Neuronal stem cell (in vitro differentiated cells): ENCODE measurements around the gene NOL6.
A peak's percentile ranks its signal among the peaks of the same experiment; 100 is the strongest.

Experiments
- DNase-seq: peaks from one replicate; pipeline ENCODE4 v3.0.0-alpha.2; 2013; ENCODE audit warnings: low spot score
- H2AFZ ChIP-seq: one replicate; pipeline ENCODE4 v1.6.1; 2013; ENCODE audit warnings: mild to moderate bottlenecking, low read length, inconsistent platforms
- H2AK5ac ChIP-seq: 2 replicates; pipeline ENCODE4 v1.6.1; 2013; ENCODE audit warnings: low read depth, mild to moderate bottlenecking, inconsistent platforms, low read length, moderate library complexity, mixed read lengths
- H2BK120ac ChIP-seq: 2 replicates; pipeline ENCODE4 v1.6.1; 2013; ENCODE audit warnings: low read depth, mild to moderate bottlenecking, inconsistent platforms, low read length, moderate library complexity, mixed read lengths
- H2BK12ac ChIP-seq: one replicate; pipeline ENCODE4 v1.6.1; 2013; ENCODE audit warnings: low read length, inconsistent platforms
- H2BK15ac ChIP-seq: 2 replicates; pipeline ENCODE4 v1.6.1; 2013; ENCODE audit warnings: mild to moderate bottlenecking, low read length, inconsistent platforms, mixed read lengths
- H2BK5ac ChIP-seq: one replicate; pipeline ENCODE4 v1.6.1; 2013; ENCODE audit warnings: inconsistent platforms, mild to moderate bottlenecking, low read length, moderate library complexity
- H3K14ac ChIP-seq: one replicate; pipeline ENCODE4 v1.6.1; 2013; ENCODE audit warnings: low read length, inconsistent platforms
- H3K18ac ChIP-seq: 2 replicates; pipeline ENCODE4 v1.6.1; 2013; ENCODE audit warnings: low read length, inconsistent platforms
- H3K23ac ChIP-seq: 2 replicates; pipeline ENCODE4 v1.6.1; 2013; ENCODE audit warnings: low read depth, mild to moderate bottlenecking, mixed read lengths, low read length, inconsistent platforms; ENCODE audit not compliant: poor library complexity
- H3K27ac ChIP-seq: replicated peaks from 3 replicates; pipeline ENCODE4 v1.5.1; 2013; ENCODE audit warnings: low read length, inconsistent platforms
- H3K27me3 ChIP-seq, 3 experiments: 2 replicates each; pipeline ENCODE4 v1.6.1; 2013; ENCODE audit warnings: low read length in 3 of 3, mild to moderate bottlenecking in 2 of 3, inconsistent platforms in 1 of 3, low read depth in 1 of 3, mixed read lengths in 1 of 3, moderate library complexity in 1 of 3; ENCODE audit not compliant: control insufficient read depth in 3 of 3, insufficient read depth in 3 of 3
- H3K36me3 ChIP-seq, 2 donors: replicated peaks in 1 of 2; 2 replicates each; pipeline ENCODE4 v1.6.1; 2013; ENCODE audit warnings: low read length in 2 of 2; ENCODE audit not compliant: control insufficient read depth in 2 of 2, insufficient read depth in 2 of 2
- H3K4ac ChIP-seq: 2 replicates; pipeline ENCODE4 v1.6.1; 2013; ENCODE audit warnings: inconsistent platforms, mild to moderate bottlenecking, low read length, moderate library complexity
- H3K4me1 ChIP-seq, 2 donors: 1 replicate in 1 of 2; 2 replicates in 1 of 2; pipeline ENCODE4 v1.6.1; 2013; ENCODE audit warnings: low read length in 2 of 2, low read depth in 1 of 2; ENCODE audit not compliant: control insufficient read depth in 2 of 2, insufficient read depth in 1 of 2
- H3K4me2 ChIP-seq: one replicate; pipeline ENCODE4 v1.6.1; 2013; ENCODE audit warnings: mild to moderate bottlenecking, low read length, inconsistent platforms; ENCODE audit not compliant: insufficient read depth, poor library complexity, severe bottlenecking
- H3K4me3 ChIP-seq, 2 donors: 2 replicates each; pipeline ENCODE4 v1.5.1; 2013; ENCODE audit warnings: low read length in 2 of 2, mild to moderate bottlenecking in 2 of 2, inconsistent platforms in 1 of 2, moderate library complexity in 1 of 2
- H3K79me1 ChIP-seq: one replicate; pipeline ENCODE4 v1.6.1; 2013; ENCODE audit warnings: low read depth, mild to moderate bottlenecking, inconsistent platforms, low read length, moderate library complexity
- H3K9ac ChIP-seq: one replicate; pipeline ENCODE4 v1.6.1; 2013; ENCODE audit warnings: mild to moderate bottlenecking, low read depth, low read length, inconsistent platforms; ENCODE audit not compliant: poor library complexity
- H3K9me3 ChIP-seq, 2 donors: replicated peaks in 1 of 2; 2 replicates each; pipeline versions ENCODE3 to v1.6.1; 2013; ENCODE audit warnings: low read length in 2 of 2, mild to moderate bottlenecking in 2 of 2, inconsistent platforms in 1 of 2, low read depth in 1 of 2, mixed read lengths in 1 of 2, moderate library complexity in 1 of 2; ENCODE audit not compliant: control insufficient read depth in 2 of 2, insufficient read depth in 1 of 2
- H4K8ac ChIP-seq: one replicate; pipeline ENCODE4 v1.6.1; 2013; ENCODE audit warnings: low read depth, mild to moderate bottlenecking, inconsistent platforms, low read length, moderate library complexity
- H4K91ac ChIP-seq: one replicate; pipeline ENCODE4 v1.6.1; 2013; ENCODE audit warnings: low read length, low read depth, mild to moderate bottlenecking, inconsistent platforms; ENCODE audit not compliant: poor library complexity
- WGBS, 2 donors: extraction: QIAGEN DNeasy Blood & Tissue Kit; methylation state at CpG; one replicate each; pipeline ENCODE4 v1.1.7; 2013; ENCODE audit warnings: missing lambda C conversion rate in 2 of 2, mixed read lengths in 1 of 2; ENCODE audit not compliant: insufficient read length in 2 of 2, insufficient replicate concordance in 1 of 2; ENCODE audit errors: extremely low coverage in 2 of 2; 5-methylcytosine and 5-hydroxymethylcytosine counted together

The NOL6 gene

GRCh38 chr9:33440609-33441008 lies 33.1 kb downstream of the NOL6 start:
- no peak for DNase-seq
- Histone ChIP-seq H3K79me1 (no peaks in the 10 kb centered on the region), H3K4ac (no peak overlapping the region), H3K36me3 (no peaks in the 10 kb centered on the region), H3K9me3 (no peaks in the 10 kb centered on the region), H2BK120ac (no peak overlapping the region), H2BK5ac (no peak overlapping the region), H3K18ac (peak overlapping the region; percentile 52), H2AK5ac (no peak overlapping the region), H2AFZ (no peak overlapping the region), H3K4me3 (no peak overlapping the region), H2BK15ac (peak overlapping the region; percentile 74), H3K4me1 (peaks cover 0 to 19% of the 10 kb centered on the region in 2 donors), H3K27me3 (peaks cover 0 to 45% (median 0%) of the 10 kb centered on the region in 3 experiments), H3K9ac (no peak overlapping the region), H2BK12ac (no peak overlapping the region), H3K14ac (no peak overlapping the region), H3K4me2 (no peak overlapping the region), H3K27ac (no peak overlapping the region), H4K8ac (no peak overlapping the region), H3K23ac (no peak overlapping the region), H4K91ac (no peak overlapping the region)
- no CpG with 5 or more reads among the region's 1 CpG for whole genome bisulfite sequencing, 2 donors

- Histone ChIP-seq H2BK5ac (no peak overlapping the region), H4K91ac (no peak overlapping the region), H3K9ac (no peak overlapping the region), H3K23ac (no peak overlapping the region), H3K27me3 (peaks cover 0 to 45% (median 0%) of the 10 kb centered on the region in 3 experiments), H3K4me3 (no peak overlapping the region), H3K4me1 (peaks cover 0 to 18% of the 10 kb centered on the region in 2 donors), H3K4me2 (no peak overlapping the region), H2AK5ac (no peak overlapping the region), H3K36me3 (no peaks in the 10 kb centered on the region), H3K14ac (no peak overlapping the region), H3K9me3 (no peaks in the 10 kb centered on the region), H3K18ac (peak overlapping the region; percentile 52), H3K27ac (no peak overlapping the region), H2AFZ (no peak overlapping the region), H3K79me1 (no peaks in the 10 kb centered on the region), H2BK15ac (peak overlapping the region; percentile 74), H4K8ac (no peak overlapping the region), H2BK12ac (no peak overlapping the region), H2BK120ac (no peak overlapping the region), H3K4ac (no peak overlapping the region)
- no peak for DNase-seq
- no CpG with 5 or more reads among the region's 7 CpGs for whole genome bisulfite sequencing, 2 donors
These were observed 33.5 kb downstream of the NOL6 start for GRCh38 chr9:33440204-33440603.

- no CpG with 5 or more reads among the region's 6 CpGs for WGBS, 2 donors
- Histone ChIP-seq H3K27me3 (peaks cover 0 to 41% (median 0%) of the 10 kb centered on the region in 3 experiments), H3K18ac (no peak overlapping the region), H3K36me3 (no peaks in the 10 kb centered on the region), H3K27ac (no peak overlapping the region), H3K23ac (no peak overlapping the region), H2AFZ (no peak overlapping the region), H3K79me1 (no peaks in the 10 kb centered on the region), H2AK5ac (peak overlapping the region; percentile 11), H3K14ac (peak overlapping the region; percentile 39), H2BK15ac (no peak overlapping the region), H3K4me2 (no peak overlapping the region), H3K4ac (no peak overlapping the region), H3K9me3 (no peaks in the 10 kb centered on the region), H4K91ac (no peak overlapping the region), H3K4me1 (peaks cover 0 to 18% of the 10 kb centered on the region in 2 donors), H2BK12ac (no peak overlapping the region), H2BK120ac (no peak overlapping the region), H3K4me3 (no peak overlapping the region), H3K9ac (no peak overlapping the region), H4K8ac (no peak overlapping the region), H2BK5ac (no peak overlapping the region)
- DNase-seq = no peak
These were observed 34.0 kb downstream of the NOL6 start for GRCh38 chr9:33439731-33440130.

- peak overlapping the region; percentile 42 for H3K14ac ChIP-seq
- no peak overlapping the region for H3K4me3 ChIP-seq
- no peak overlapping the region for H2BK12ac ChIP-seq
- peaks cover 0 to 18% of the 10 kb centered on the region in 2 donors for H3K4me1 ChIP-seq
- peak overlapping the region; percentile 8 for H3K23ac ChIP-seq
- H2BK120ac ChIP-seq = peak overlapping the region; percentile 95
- H2BK5ac ChIP-seq = no peak overlapping the region
- no peak overlapping the region for H4K8ac ChIP-seq
- H3K9me3 ChIP-seq = no peaks in the 10 kb centered on the region
- peak overlapping the region; percentile 86 for H2BK15ac ChIP-seq
- H3K18ac ChIP-seq = peak overlapping the region; percentile 89
- peak overlapping the region; percentile 12 for H3K4ac ChIP-seq
- H2AFZ ChIP-seq = no peak overlapping the region
- H2AK5ac ChIP-seq = peak overlapping the region; percentile 11
- no peak overlapping the region for H3K4me2 ChIP-seq
- H3K9ac ChIP-seq = no peak overlapping the region
- no peak for DNase-seq
- no peaks in the 10 kb centered on the region for H3K36me3 ChIP-seq
- H3K27me3 ChIP-seq = peaks cover 0 to 42% (median 0%) of the 10 kb centered on the region in 3 experiments
- no peak overlapping the region for H4K91ac ChIP-seq
- no peaks in the 10 kb centered on the region for H3K79me1 ChIP-seq
- WGBS, 2 donors = no CpG with 5 or more reads among the region's 7 CpGs
- no peak overlapping the region for H3K27ac ChIP-seq
These were observed 34.6 kb downstream of the NOL6 start for GRCh38 chr9:33438926-33439680.
